Keratinocyte (primary cell): ENCODE results near the gene SI. TPM values are rescaled to one million over a fixed set of nuclear protein-coding genes. Genes with fewer than 3 reads are reported as not detected.
"Not testable (repeated sequence)": the region's sequence is repeated elsewhere in the genome, so short reads cannot be mapped to it uniquely, and the experiment has no call there.

Experiments
- DNase-seq: peaks from one replicate; pipeline ENCODE4 v3.0.0-alpha.2; 2011; ENCODE audit warnings: low read depth, missing footprints, low spot score
- FAIRE-seq: peaks from 2 replicates; lab custom pipeline; 2011; peaks lifted over from hg19 to GRCh38; lab: Jason Lieb, UNC
- H2AFZ ChIP-seq: 2 replicates; pipeline ENCODE4 v1.6.0; 2012; ENCODE audit warnings: low read length, control low read depth, inconsistent platforms; ENCODE audit not compliant: control insufficient read depth
- H3K27ac ChIP-seq: 2 replicates; pipeline ENCODE4 v1.5.1; 2011; ENCODE audit warnings: low read length; ENCODE audit not compliant: control insufficient read depth, insufficient read depth
- H3K27me3 ChIP-seq: 3 replicates; pipeline ENCODE4 v1.6.0; 2011; ENCODE audit warnings: low read length; ENCODE audit not compliant: control insufficient read depth, insufficient read depth; ENCODE audit errors: extremely low read depth
- H3K36me3 ChIP-seq, 2 experiments: 2 replicates in 1 of 2; 3 replicates in 1 of 2; pipeline ENCODE4 v1.5.1; 2011; ENCODE audit warnings: low read length in 2 of 2, mild to moderate bottlenecking in 1 of 2; ENCODE audit not compliant: control insufficient read depth in 2 of 2, insufficient read depth in 2 of 2; ENCODE audit errors: extremely low read depth in 1 of 2
- H3K4me1 ChIP-seq: 3 replicates; pipeline ENCODE4 v1.5.1; 2011; ENCODE audit warnings: low read length; ENCODE audit not compliant: control insufficient read depth, insufficient read depth; ENCODE audit errors: extremely low read depth
- H3K4me2 ChIP-seq: 3 replicates; pipeline ENCODE4 v1.6.0; 2011; ENCODE audit warnings: low read depth, low read length; ENCODE audit not compliant: control insufficient read depth, insufficient read depth; ENCODE audit errors: extremely low read depth
- H3K4me3 ChIP-seq, 3 experiments: fragments of 200-600 bp in 1 of 3; sonication (generic) in 1 of 3; 2 replicates in 2 of 3; 3 replicates in 1 of 3; pipeline ENCODE4 v1.5.1; 2011 to 2016; ENCODE audit warnings: low read length in 3 of 3, mild to moderate bottlenecking in 3 of 3, control low read depth in 2 of 3, inconsistent platforms in 1 of 3, low read depth in 1 of 3, mixed read lengths in 1 of 3, mixed run types in 1 of 3, moderate library complexity in 1 of 3; ENCODE audit not compliant: control insufficient read depth in 2 of 3, insufficient read depth in 2 of 3; ENCODE audit errors: extremely low read depth in 1 of 3
- H3K79me2 ChIP-seq: 2 replicates; pipeline ENCODE4 v1.6.0; 2012; ENCODE audit warnings: low read length; ENCODE audit not compliant: control insufficient read depth, insufficient read depth
- H3K9ac ChIP-seq: 3 replicates; pipeline ENCODE4 v1.6.0; 2011; ENCODE audit warnings: low read length; ENCODE audit not compliant: control insufficient read depth, insufficient read depth; ENCODE audit errors: extremely low read depth
- H3K9me1 ChIP-seq: 3 replicates; pipeline ENCODE4 v1.6.0; 2011; ENCODE audit warnings: low read length; ENCODE audit not compliant: control insufficient read depth, insufficient read depth; ENCODE audit errors: extremely low read depth
- H3K9me3 ChIP-seq: 2 replicates; pipeline ENCODE4 v1.5.1; 2012; ENCODE audit warnings: low read depth, low read length; ENCODE audit not compliant: control insufficient read depth
- H4K20me1 ChIP-seq: 3 replicates; pipeline ENCODE4 v1.6.0; 2011; ENCODE audit warnings: low read length; ENCODE audit not compliant: control insufficient read depth, insufficient read depth; ENCODE audit errors: extremely low read depth
- EZH2 ChIP-seq: IDR thresholded peaks from one replicate; pipeline ENCODE4 v1.6.1; 2012; ENCODE audit warnings: inconsistent platforms, mild to moderate bottlenecking, low read length, moderate library complexity
- dilution Hi-C: fragments of 300-500 bp; cut with MboI; formaldehyde crosslinking; loops from one replicate; pipeline ENCODE4 v1.7.0; 2020; ENCODE audit warnings: low sequenced_read_pairs; ENCODE audit not compliant: extremely low pct_ligation_motif_present
- polyA plus RNA-seq, 5 experiments: library from polyadenylated mRNA; depleted of rRNA in 3 of 5; stranded (reverse) in 3 of 5; stranded (forward) in 1 of 5; unstranded in 1 of 5; fragments of >200 nt; gene quantifications; 1 replicate in 1 of 5; 2 replicates in 3 of 5; 3 replicates in 1 of 5; pipeline versions ENCODE4 v1.2.1 to v1.2.3, GENCODE V29; 2011 to 2012; ENCODE audit warnings: missing spikeins in 2 of 5, low read depth in 1 of 5, low replicate concordance in 1 of 5
- TF ChIP-seq, protein P1 (sequence below), 3 experiments: IDR thresholded peaks in 1 of 3; conservative IDR thresholded peaks in 1 of 3; optimal IDR thresholded peaks in 1 of 3; 2 replicates in 2 of 3; 3 replicates in 1 of 3; pipeline versions ENCODE3 to v1.5.1; 2011; ENCODE audit warnings: low read length in 3 of 3, mild to moderate bottlenecking in 3 of 3, moderate library complexity in 2 of 3, control low read depth in 1 of 3, inconsistent platforms in 1 of 3; ENCODE audit not compliant: insufficient read depth in 2 of 3; ENCODE audit errors: extremely low read depth in 1 of 3

Gene SI
- polyA plus RNA-seq, 1 donor (not counting 4 experiments of a cell fraction or from before 2014, with no cell fraction given) = not detected

DNA sequence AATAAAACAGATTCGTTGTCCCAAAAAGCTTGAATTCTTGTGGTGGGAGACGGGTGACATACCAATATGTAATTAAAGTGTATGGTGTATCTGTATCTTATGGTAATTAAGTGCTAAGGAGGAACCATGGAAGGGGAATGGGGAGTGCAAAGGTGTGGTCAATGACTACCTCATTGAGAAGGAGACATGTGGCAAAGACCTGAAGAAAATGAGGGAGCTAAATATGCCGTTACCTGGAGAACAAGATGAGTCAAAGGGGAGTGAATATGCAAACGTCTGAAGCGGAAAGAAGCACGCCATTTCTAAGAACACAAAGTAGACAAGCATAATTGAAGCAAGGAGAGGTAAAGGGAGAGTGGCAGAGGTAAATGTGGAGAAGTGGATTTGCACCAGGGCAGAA is 115.7 kb downstream of the SI start:
- H2AFZ ChIP-seq = peak overlapping the region; percentile 73
- no peak for DNase-seq
- dilution Hi-C loops = no loop called here

DNA sequence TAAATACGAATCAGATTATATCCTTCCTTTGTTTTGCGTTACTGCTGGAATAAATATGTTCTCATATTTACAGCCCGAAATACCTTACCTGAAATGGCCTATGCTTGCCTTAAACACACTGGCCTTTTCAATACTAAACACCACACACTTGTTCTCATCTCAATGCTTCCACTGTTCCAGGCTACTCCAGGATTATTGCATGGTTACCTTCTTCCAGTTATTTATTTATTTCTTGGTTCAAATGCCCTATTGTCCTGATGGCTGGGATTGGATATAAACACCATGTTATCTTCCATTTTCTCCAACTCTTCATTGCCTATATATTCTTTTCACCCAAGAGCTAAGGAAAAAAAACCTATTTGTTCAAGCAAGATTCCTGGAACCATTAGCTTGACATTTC is 125.3 kb downstream of the SI start:
- DNase-seq (no peak), FAIRE-seq (no peak)
- TF ChIP-seq, protein P1, sequence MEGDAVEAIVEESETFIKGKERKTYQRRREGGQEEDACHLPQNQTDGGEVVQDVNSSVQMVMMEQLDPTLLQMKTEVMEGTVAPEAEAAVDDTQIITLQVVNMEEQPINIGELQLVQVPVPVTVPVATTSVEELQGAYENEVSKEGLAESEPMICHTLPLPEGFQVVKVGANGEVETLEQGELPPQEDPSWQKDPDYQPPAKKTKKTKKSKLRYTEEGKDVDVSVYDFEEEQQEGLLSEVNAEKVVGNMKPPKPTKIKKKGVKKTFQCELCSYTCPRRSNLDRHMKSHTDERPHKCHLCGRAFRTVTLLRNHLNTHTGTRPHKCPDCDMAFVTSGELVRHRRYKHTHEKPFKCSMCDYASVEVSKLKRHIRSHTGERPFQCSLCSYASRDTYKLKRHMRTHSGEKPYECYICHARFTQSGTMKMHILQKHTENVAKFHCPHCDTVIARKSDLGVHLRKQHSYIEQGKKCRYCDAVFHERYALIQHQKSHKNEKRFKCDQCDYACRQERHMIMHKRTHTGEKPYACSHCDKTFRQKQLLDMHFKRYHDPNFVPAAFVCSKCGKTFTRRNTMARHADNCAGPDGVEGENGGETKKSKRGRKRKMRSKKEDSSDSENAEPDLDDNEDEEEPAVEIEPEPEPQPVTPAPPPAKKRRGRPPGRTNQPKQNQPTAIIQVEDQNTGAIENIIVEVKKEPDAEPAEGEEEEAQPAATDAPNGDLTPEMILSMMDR (optimal IDR thresholded peaks at IDR 0.05 in 1 of 3, IDR thresholded peaks at IDR 0.05 in 1 of 3, conservative IDR thresholded peaks at IDR 0.05 in 1 of 3; ENCODE audit: extremely low read depth in 1 of 3, insufficient read depth in 2 of 3, low read length in 3 of 3) = no peak
- no peak for TF ChIP-seq EZH2
- H3K9me3 ChIP-seq = no peaks in the 10 kb centered on the region
- H3K4me3 ChIP-seq = no peak overlapping the region
- dilution Hi-C loops = no loop called here
- H2AFZ ChIP-seq = no peak overlapping the region
- no peak overlapping the region for H3K9ac ChIP-seq
- H3K27ac ChIP-seq = no peak overlapping the region
- H3K4me2 ChIP-seq = no peak overlapping the region
- H4K20me1 ChIP-seq = no peaks in the 10 kb centered on the region
- no peaks in the 10 kb centered on the region for H3K79me2 ChIP-seq
- H3K4me1 ChIP-seq = no peaks in the 10 kb centered on the region
- H3K27me3 ChIP-seq = no peaks in the 10 kb centered on the region
- no peaks in the 10 kb centered on the region for H3K36me3 ChIP-seq
- H3K9me1 ChIP-seq = no peaks in the 10 kb centered on the region

More for the DNA sequence above, 115.7 kb downstream of the SI start:
- Histone ChIP-seq H3K9me3 (no peaks in the 10 kb centered on the region), H3K9ac (no peak overlapping the region), H3K4me1 (peaks cover 6% of the 10 kb centered on the region), H3K4me3 (no peak overlapping the region), H3K9me1 (no peaks in the 10 kb centered on the region), H3K27me3 (no peaks in the 10 kb centered on the region), H3K36me3 (no peaks in the 10 kb centered on the region), H3K79me2 (no peaks in the 10 kb centered on the region), H3K4me2 (peak overlapping the region; percentile 12), H4K20me1 (no peaks in the 10 kb centered on the region), H3K27ac (no peak overlapping the region)
- no peak for FAIRE-seq
- TF ChIP-seq, protein P1 (optimal IDR thresholded peaks at IDR 0.05 in 1 of 3, IDR thresholded peaks at IDR 0.05 in 1 of 3, conservative IDR thresholded peaks at IDR 0.05 in 1 of 3; ENCODE audit: extremely low read depth in 1 of 3, insufficient read depth in 2 of 3, low read length in 3 of 3) = no peak
- no peak for TF ChIP-seq EZH2

DNA sequence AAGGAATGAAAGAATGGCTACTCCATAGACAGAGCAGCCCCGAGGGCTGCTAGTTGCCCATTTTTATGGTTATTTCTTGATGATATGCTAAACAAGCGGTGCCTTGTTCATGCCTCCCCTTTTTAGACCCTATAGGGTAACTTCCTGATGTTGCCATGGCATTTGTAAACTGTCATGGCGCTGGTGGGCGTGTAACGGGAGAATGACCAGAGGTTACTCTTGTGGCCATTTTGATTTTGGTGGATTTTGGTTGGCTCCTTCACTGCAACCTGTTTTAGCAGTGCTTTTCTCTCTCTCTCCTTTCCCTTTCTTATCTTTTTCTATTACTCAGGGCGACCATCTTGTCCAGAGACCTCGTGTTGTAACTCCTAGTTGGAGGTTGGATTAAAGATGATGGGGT is 126.9 kb downstream of the SI start:
- H3K4me3 ChIP-seq, FAIRE-seq, H3K79me2 ChIP-seq, H3K27ac ChIP-seq, H4K20me1 ChIP-seq, DNase-seq, H2AFZ ChIP-seq, H3K9ac ChIP-seq, H3K9me1 ChIP-seq, H3K27me3 ChIP-seq, H3K4me2 ChIP-seq, H3K9me3 ChIP-seq, H3K36me3 ChIP-seq, dilution Hi-C loops, H3K4me1 ChIP-seq: not testable (repeated sequence)
